Loucy (cell line): ENCODE results near the gene KAT6B.
"Not testable (repeated sequence)": the region's sequence is repeated elsewhere in the genome, so short reads cannot be mapped to it uniquely, and the experiment has no call there.

Source experiments
- H2AFZ ChIP-seq: fragments of 200-600 bp; sonication (generic); 2 replicates; pipeline ENCODE4 v1.6.0; 2016; ENCODE audit warnings: antibody characterized with exemption, mild to moderate bottlenecking, low read length, moderate library complexity
- H3F3A ChIP-seq: fragments of 200-600 bp; 2 replicates; pipeline ENCODE4 v1.6.0; 2016; ENCODE audit warnings: antibody characterized with exemption, low read depth, mild to moderate bottlenecking
- H3K27me3 ChIP-seq: fragments of 200-600 bp; sonication (generic); 2 replicates; pipeline ENCODE4 v1.6.1; 2014; ENCODE audit warnings: low read length, mild to moderate bottlenecking; ENCODE audit not compliant: insufficient read depth, poor library complexity, severe bottlenecking
- H3K36me3 ChIP-seq: fragments of 200-600 bp; sonication (generic); 2 replicates; pipeline ENCODE4 v1.6.1; 2016; ENCODE audit warnings: low read length; ENCODE audit not compliant: insufficient read depth
- H3K4me1 ChIP-seq: fragments of 200-600 bp; sonication (generic); 2 replicates; pipeline ENCODE4 v1.5.1; 2014; ENCODE audit warnings: low read length, mild to moderate bottlenecking; ENCODE audit not compliant: insufficient read depth, poor library complexity, severe bottlenecking
- H3K4me2 ChIP-seq: fragments of 200-600 bp; sonication (generic); 2 replicates; pipeline ENCODE4 v1.6.0; 2014; ENCODE audit warnings: antibody characterized with exemption, low read length, low read depth, mild to moderate bottlenecking; ENCODE audit not compliant: poor library complexity, severe bottlenecking
- H3K4me3 ChIP-seq: fragments of 200-600 bp; sonication (generic); 2 replicates; pipeline ENCODE4 v1.5.1; 2014; ENCODE audit warnings: low read length, mild to moderate bottlenecking, mixed read lengths; ENCODE audit not compliant: poor library complexity, severe bottlenecking
- H3K79me2 ChIP-seq: fragments of 200-600 bp; sonication (generic); 2 replicates; pipeline ENCODE4 v1.6.1; 2014; ENCODE audit warnings: low read length; ENCODE audit not compliant: insufficient read depth
- H3K9ac ChIP-seq: fragments of 200-600 bp; sonication (generic); 2 replicates; pipeline ENCODE4 v1.6.0; 2014; ENCODE audit warnings: mild to moderate bottlenecking, low read depth, low read length, moderate library complexity; ENCODE audit not compliant: poor library complexity, severe bottlenecking
- H3K9me2 ChIP-seq: fragments of 200-600 bp; sonication (generic); replicated peaks from 2 replicates; pipeline ENCODE4 v1.6.1; 2016; ENCODE audit warnings: low read depth, low read length, mixed read lengths
- H3K9me3 ChIP-seq: fragments of 200-600 bp; sonication (generic); 2 replicates; pipeline ENCODE4 v1.6.1; 2014; ENCODE audit warnings: mild to moderate bottlenecking, antibody characterized with exemption, low read length, low read depth; ENCODE audit not compliant: insufficient read depth
- H4K20me1 ChIP-seq: fragments of 200-600 bp; sonication (generic); 2 replicates; pipeline ENCODE4 v1.6.0; 2014; ENCODE audit warnings: antibody characterized with exemption, low read length, mild to moderate bottlenecking; ENCODE audit not compliant: insufficient read depth, poor library complexity, severe bottlenecking
- EZH2phosphoT487 ChIP-seq: fragments of 200-600 bp; IDR thresholded peaks from 2 replicates; pipeline ENCODE4 v1.6.1; 2018; ENCODE audit warnings: antibody characterized with exemption, mild to moderate bottlenecking, moderate library complexity, borderline replicate concordance
- TF ChIP-seq, protein P1 (sequence below): fragments of 200-600 bp; sonication (generic); conservative IDR thresholded peaks from 2 replicates; pipeline ENCODE4 v1.5.1; 2014; ENCODE audit warnings: mild to moderate bottlenecking, antibody characterized with exemption, low read length

Gene KAT6B

GRCh38 chr10:74875966-74876365, 49.6 kb downstream of the KAT6B start:
- H3K27me3 ChIP-seq, result no peaks in the 10 kb centered on the region
- peaks cover 2% of the 10 kb centered on the region; the same call in 1 of the 2 replicates for H3K36me3 ChIP-seq
- no peaks in the 10 kb centered on the region for H3K9me2 ChIP-seq
- TF ChIP-seq EZH2phosphoT487, result no peak
- TF ChIP-seq, protein P1, sequence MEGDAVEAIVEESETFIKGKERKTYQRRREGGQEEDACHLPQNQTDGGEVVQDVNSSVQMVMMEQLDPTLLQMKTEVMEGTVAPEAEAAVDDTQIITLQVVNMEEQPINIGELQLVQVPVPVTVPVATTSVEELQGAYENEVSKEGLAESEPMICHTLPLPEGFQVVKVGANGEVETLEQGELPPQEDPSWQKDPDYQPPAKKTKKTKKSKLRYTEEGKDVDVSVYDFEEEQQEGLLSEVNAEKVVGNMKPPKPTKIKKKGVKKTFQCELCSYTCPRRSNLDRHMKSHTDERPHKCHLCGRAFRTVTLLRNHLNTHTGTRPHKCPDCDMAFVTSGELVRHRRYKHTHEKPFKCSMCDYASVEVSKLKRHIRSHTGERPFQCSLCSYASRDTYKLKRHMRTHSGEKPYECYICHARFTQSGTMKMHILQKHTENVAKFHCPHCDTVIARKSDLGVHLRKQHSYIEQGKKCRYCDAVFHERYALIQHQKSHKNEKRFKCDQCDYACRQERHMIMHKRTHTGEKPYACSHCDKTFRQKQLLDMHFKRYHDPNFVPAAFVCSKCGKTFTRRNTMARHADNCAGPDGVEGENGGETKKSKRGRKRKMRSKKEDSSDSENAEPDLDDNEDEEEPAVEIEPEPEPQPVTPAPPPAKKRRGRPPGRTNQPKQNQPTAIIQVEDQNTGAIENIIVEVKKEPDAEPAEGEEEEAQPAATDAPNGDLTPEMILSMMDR, result no peak
- peaks cover 98% of the 10 kb centered on the region for H3K79me2 ChIP-seq
- H3K4me3 ChIP-seq, result no peak overlapping the region
- H3K9me3 ChIP-seq, result no peaks in the 10 kb centered on the region
- no peak overlapping the region for H2AFZ ChIP-seq
- H3F3A ChIP-seq, result no peaks in the 10 kb centered on the region
- H3K9ac ChIP-seq, result no peak overlapping the region
- no peak overlapping the region for H3K4me2 ChIP-seq
- H3K4me1 ChIP-seq, result peaks cover 18% of the 10 kb centered on the region
- peaks cover 41% of the 10 kb centered on the region for H4K20me1 ChIP-seq

- not testable (repeated sequence) for H3F3A ChIP-seq, H3K4me2 ChIP-seq, H2AFZ ChIP-seq, H3K27me3 ChIP-seq, H3K36me3 ChIP-seq, H3K9me2 ChIP-seq, H3K9ac ChIP-seq, H3K4me3 ChIP-seq, H3K9me3 ChIP-seq
- Histone ChIP-seq H3K4me1 (peaks cover 11% of the 10 kb centered on the region), H3K79me2 (peaks cover 98% of the 10 kb centered on the region), H4K20me1 (peaks cover 45% of the 10 kb centered on the region)
Measured at GRCh38 chr10:74877054-74877453, 50.7 kb downstream of the KAT6B start.

DNA sequence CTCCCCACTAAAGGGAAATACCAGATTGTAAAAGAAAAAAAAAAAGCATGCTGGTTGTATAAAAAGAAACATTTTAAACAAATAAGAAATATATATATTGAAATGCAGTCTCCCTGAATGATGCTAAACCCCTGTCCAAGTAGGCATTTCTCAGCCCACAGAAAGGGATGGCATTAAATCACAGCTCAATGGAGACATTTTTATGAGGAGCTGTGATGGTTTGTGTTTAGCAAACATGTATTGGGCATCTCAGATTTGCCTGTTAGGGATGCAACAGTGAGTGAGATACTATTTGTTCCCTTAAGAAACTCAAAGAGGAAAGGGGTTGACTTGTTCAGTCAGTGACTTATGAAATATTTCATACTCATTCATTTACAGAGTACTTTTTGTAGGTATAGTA, 51.5 kb downstream of the KAT6B start:
- Histone ChIP-seq H3K79me2 (peaks cover 98% of the 10 kb centered on the region), H3K9ac (no peak overlapping the region), H4K20me1 (peaks cover 43% of the 10 kb centered on the region), H3F3A (0 out of 2 replicates have a peak, but pooled peaks cover 3% of the 10 kb centered on the region), H3K4me2 (no peak overlapping the region), H3K9me2 (no peaks in the 10 kb centered on the region), H3K4me1 (peaks cover 11% of the 10 kb centered on the region), H2AFZ (no peak overlapping the region), H3K36me3 (peaks cover 5% of the 10 kb centered on the region; the same call in 1 of the 2 replicates), H3K9me3 (no peaks in the 10 kb centered on the region), H3K4me3 (no peak overlapping the region), H3K27me3 (no peaks in the 10 kb centered on the region)
- TF ChIP-seq, protein P1, result no peak
- no peak for TF ChIP-seq EZH2phosphoT487

DNA sequence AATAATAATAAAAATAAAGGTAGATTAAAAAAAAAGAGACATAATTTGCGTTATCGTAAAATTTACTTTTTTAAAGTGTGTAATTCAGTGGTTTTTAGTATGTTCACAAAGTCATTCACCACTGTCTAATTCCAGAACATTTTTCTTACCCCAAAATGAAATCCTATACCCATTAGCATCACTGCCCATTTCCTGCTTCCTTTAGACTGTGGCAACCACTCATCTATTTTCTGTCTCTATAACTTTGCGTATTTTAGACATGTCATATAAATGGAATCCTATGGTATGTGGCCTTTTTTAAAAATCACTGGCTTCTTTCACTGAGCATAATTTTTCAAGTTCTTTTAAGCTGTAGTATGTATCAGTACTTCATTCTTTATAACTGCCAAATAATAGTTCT, 53.6 kb downstream of the KAT6B start:
- H2AFZ ChIP-seq, result no peak overlapping the region
- H3K9me3 ChIP-seq, result no peaks in the 10 kb centered on the region
- H3K9me2 ChIP-seq, result no peaks in the 10 kb centered on the region
- H3F3A ChIP-seq, result 0 out of 2 replicates have a peak, but pooled peaks cover 6% of the 10 kb centered on the region
- H4K20me1 ChIP-seq, result peaks cover 47% of the 10 kb centered on the region
- TF ChIP-seq, protein P1, result no peak
- TF ChIP-seq EZH2phosphoT487, result no peak
- peaks cover 5% of the 10 kb centered on the region for H3K4me1 ChIP-seq
- H3K9ac ChIP-seq, result no peak overlapping the region
- H3K36me3 ChIP-seq, result peaks cover 5% of the 10 kb centered on the region; the same call in 1 of the 2 replicates
- no peak overlapping the region for H3K4me2 ChIP-seq
- peaks cover 98% of the 10 kb centered on the region for H3K79me2 ChIP-seq
- H3K27me3 ChIP-seq, result no peaks in the 10 kb centered on the region
- no peak overlapping the region for H3K4me3 ChIP-seq
